ENCODE data around the gene TRMT61B.

The TRMT61B gene

GRCh38 chr2:28895189-28895893, 25.2 kb upstream of the TRMT61B start:
- Histone ChIP-seq H3K4me3 (ENCODE audit: insufficient read length, low read depth) (peak overlapping the region; percentile 99), H3K4me1 (ENCODE audit: insufficient read depth, insufficient read length) (no peaks in the 10 kb centered on the region), H3K36me3 (ENCODE audit: insufficient read depth, insufficient read length, low read length) (peaks cover 27% of the 10 kb centered on the region), H3K9me3 (ENCODE audit: insufficient read depth, low read length) (no peaks in the 10 kb centered on the region), H3K27me3 (ENCODE audit: insufficient read depth, insufficient read length) (no peaks in the 10 kb centered on the region), H3K9ac (ENCODE audit: insufficient read length, low read depth) (peak overlapping the region; percentile 98)
- no peak for DNase-seq (ENCODE audit: low read depth, low spot score)
- no peak for TF ChIP-seq YY1 (IDR thresholded peaks at IDR 0.05; ENCODE audit: insufficient read depth, insufficient read length)
- TF ChIP-seq SUZ12 (IDR thresholded peaks at IDR 0.05; ENCODE audit: extremely low read depth, insufficient read depth, insufficient read length) = no peak
- no peak for TF ChIP-seq ZNF274 (IDR thresholded peaks at IDR 0.05; ENCODE audit: low read depth, low read length)

- H3K4me3 ChIP-seq (ENCODE audit: insufficient read length, low read depth) = peak within 1 kb of the TSS; percentile 99
- peak; percentile 80 for TF ChIP-seq YY1 (IDR thresholded peaks at IDR 0.05; ENCODE audit: insufficient read depth, insufficient read length)
- no peak for TF ChIP-seq SUZ12 (IDR thresholded peaks at IDR 0.05; ENCODE audit: extremely low read depth, insufficient read depth, insufficient read length)
- TF ChIP-seq ZNF274 (IDR thresholded peaks at IDR 0.05; ENCODE audit: low read depth, low read length) = no peak
- H3K4me1 ChIP-seq (ENCODE audit: insufficient read depth, insufficient read length) = no peaks in the 10 kb centered on the region
- no peaks in the 10 kb centered on the region for H3K27me3 ChIP-seq (ENCODE audit: insufficient read depth, insufficient read length)
- no peaks in the 10 kb centered on the region for H3K9me3 ChIP-seq (ENCODE audit: insufficient read depth, low read length)
- H3K9ac ChIP-seq (ENCODE audit: insufficient read length, low read depth) = peak within 1 kb of the TSS; percentile 98
- H3K36me3 ChIP-seq (ENCODE audit: insufficient read depth, insufficient read length, low read length) = peaks cover 26% of the 10 kb centered on the region
- peak; percentile 97 for DNase-seq (ENCODE audit: low read depth, low spot score)
Measured at GRCh38 chr2:28894470-28895188, 24.5 kb upstream of the TRMT61B start, which contains the start of gene WDR43. Gene WDR43, plus strand, starts transcription at chr2:28894667. Its CDS starts 32 bp downstream, at chr2:28894699.

- H3K9ac ChIP-seq (ENCODE audit: insufficient read length, low read depth) = no peak overlapping the region
- peaks cover 26% of the 10 kb centered on the region for H3K36me3 ChIP-seq (ENCODE audit: insufficient read depth, insufficient read length, low read length)
- H3K4me1 ChIP-seq (ENCODE audit: insufficient read depth, insufficient read length) = no peaks in the 10 kb centered on the region
- H3K27me3 ChIP-seq (ENCODE audit: insufficient read depth, insufficient read length) = no peaks in the 10 kb centered on the region
- H3K9me3 ChIP-seq (ENCODE audit: insufficient read depth, low read length) = no peaks in the 10 kb centered on the region
- no peak for DNase-seq (ENCODE audit: low read depth, low spot score)
- TF ChIP-seq YY1 (IDR thresholded peaks at IDR 0.05; ENCODE audit: insufficient read depth, insufficient read length) = no peak
- TF ChIP-seq SUZ12 (IDR thresholded peaks at IDR 0.05; ENCODE audit: extremely low read depth, insufficient read depth, insufficient read length) = no peak
- TF ChIP-seq ZNF274 (IDR thresholded peaks at IDR 0.05; ENCODE audit: low read depth, low read length) = no peak
- no peak overlapping the region for H3K4me3 ChIP-seq (ENCODE audit: insufficient read length, low read depth)
Measured at GRCh38 chr2:28893488-28893887, 23.4 kb upstream of the TRMT61B start.

DNA sequence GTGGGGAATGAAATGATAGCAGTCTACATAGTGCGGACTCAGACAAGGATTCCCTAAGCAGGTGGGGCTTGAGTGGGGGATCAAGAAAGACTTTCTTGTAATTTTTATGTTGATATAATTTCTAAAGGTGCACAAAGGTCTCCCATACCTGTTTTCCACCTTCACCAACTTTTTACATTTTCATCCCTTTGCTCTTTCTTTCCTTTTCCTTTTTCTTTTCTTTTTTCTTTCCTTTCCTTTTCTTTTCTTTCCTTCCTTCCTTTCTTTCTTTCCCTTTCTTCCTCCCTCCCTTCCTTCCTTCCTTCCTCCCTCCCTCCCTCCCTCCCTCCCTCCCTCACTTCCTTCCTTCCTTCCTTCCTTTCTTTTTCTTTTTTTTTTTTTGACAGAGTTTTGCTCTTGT, 10.1 kb upstream of the TRMT61B start:
- H3K36me3 ChIP-seq (ENCODE audit: insufficient read depth, insufficient read length, low read length) = no peaks in the 10 kb centered on the region
- no peaks in the 10 kb centered on the region for H3K9me3 ChIP-seq (ENCODE audit: insufficient read depth, low read length)
- no peak overlapping the region for H3K9ac ChIP-seq (ENCODE audit: insufficient read length, low read depth)
- DNase-seq (ENCODE audit: low read depth, low spot score) = no peak
- TF ChIP-seq YY1 (IDR thresholded peaks at IDR 0.05; ENCODE audit: insufficient read depth, insufficient read length) (no peak), SUZ12 (IDR thresholded peaks at IDR 0.05; ENCODE audit: extremely low read depth, insufficient read depth, insufficient read length) (no peak), ZNF274 (IDR thresholded peaks at IDR 0.05; ENCODE audit: low read depth, low read length) (no peak)
- H3K27me3 ChIP-seq (ENCODE audit: insufficient read depth, insufficient read length) = peaks cover 16% of the 10 kb centered on the region
- no peaks in the 10 kb centered on the region for H3K4me1 ChIP-seq (ENCODE audit: insufficient read depth, insufficient read length)
- no peak overlapping the region for H3K4me3 ChIP-seq (ENCODE audit: insufficient read length, low read depth)

DNA sequence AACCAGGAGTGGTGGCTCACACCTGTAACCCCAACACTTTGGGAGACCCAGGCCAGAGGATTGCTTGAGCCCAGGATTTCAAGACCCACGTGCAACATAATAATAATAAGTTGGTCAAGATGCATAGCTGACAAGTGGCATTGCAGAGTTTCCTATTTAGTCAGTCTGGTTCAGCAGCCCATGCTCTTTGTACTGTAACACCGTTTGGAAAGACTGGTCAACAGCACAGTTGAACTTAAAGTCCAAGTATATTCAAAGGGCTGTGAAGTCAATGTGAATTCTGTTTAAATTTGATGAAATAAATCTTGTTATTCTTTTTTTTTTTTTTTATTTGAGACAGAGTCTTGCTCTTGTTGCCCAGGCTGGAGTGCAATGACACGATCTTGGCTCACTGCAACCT, 1.5 kb upstream of the TRMT61B start:
- no peaks in the 10 kb centered on the region for H3K9me3 ChIP-seq (ENCODE audit: insufficient read depth, low read length)
- H3K27me3 ChIP-seq (ENCODE audit: insufficient read depth, insufficient read length) = peaks cover 29% of the 10 kb centered on the region
- peaks cover 10% of the 10 kb centered on the region for H3K36me3 ChIP-seq (ENCODE audit: insufficient read depth, insufficient read length, low read length)
- no peak overlapping the region for H3K4me3 ChIP-seq (ENCODE audit: insufficient read length, low read depth)
- TF ChIP-seq ZNF274 (IDR thresholded peaks at IDR 0.05; ENCODE audit: low read depth, low read length) (no peak), SUZ12 (IDR thresholded peaks at IDR 0.05; ENCODE audit: extremely low read depth, insufficient read depth, insufficient read length) (no peak), YY1 (IDR thresholded peaks at IDR 0.05; ENCODE audit: insufficient read depth, insufficient read length) (no peak)
- no peak overlapping the region for H3K9ac ChIP-seq (ENCODE audit: insufficient read length, low read depth)
- H3K4me1 ChIP-seq (ENCODE audit: insufficient read depth, insufficient read length) = no peaks in the 10 kb centered on the region
- no peak for DNase-seq (ENCODE audit: low read depth, low spot score)

DNA sequence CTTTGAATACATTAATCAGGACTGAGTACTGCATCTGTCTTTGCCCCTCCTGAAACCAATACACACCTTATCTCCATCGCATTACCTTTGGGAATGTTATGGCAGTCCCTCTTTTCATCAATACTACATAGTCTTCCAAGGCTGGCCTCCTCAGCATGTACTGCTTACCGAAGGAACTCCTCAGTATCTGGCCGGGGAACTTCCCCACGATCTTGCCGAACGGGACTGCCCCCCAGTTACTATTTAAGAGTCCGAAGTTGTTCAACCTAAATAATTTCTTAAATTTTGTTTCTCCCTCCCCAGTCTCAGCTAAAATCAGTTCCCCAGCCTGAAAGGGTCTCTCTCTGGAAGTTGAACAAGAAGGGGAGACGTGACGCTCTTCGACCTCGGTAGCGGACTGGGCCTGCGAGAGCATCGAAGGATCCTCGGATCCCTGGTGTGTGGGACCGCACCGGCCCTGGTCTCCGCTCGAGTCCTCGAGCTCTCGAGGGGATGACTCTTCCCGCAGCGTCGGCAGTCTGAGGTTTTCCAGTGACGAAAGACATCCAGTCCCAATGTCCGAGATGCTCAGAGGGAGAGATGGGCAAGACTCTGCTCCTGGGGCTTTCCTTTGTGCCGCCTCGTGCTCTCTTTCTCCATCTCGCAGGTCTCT, 489 bp downstream of the TRMT61B start:
- no peak for DNase-seq (ENCODE audit: low read depth, low spot score)
- Histone ChIP-seq H3K27me3 (ENCODE audit: insufficient read depth, insufficient read length) (peaks cover 13% of the 10 kb centered on the region), H3K4me1 (ENCODE audit: insufficient read depth, insufficient read length) (no peaks in the 10 kb centered on the region), H3K4me3 (ENCODE audit: insufficient read length, low read depth) (peak overlapping the region; percentile 95), H3K9me3 (ENCODE audit: insufficient read depth, low read length) (no peaks in the 10 kb centered on the region), H3K36me3 (ENCODE audit: insufficient read depth, insufficient read length, low read length) (peaks cover 21% of the 10 kb centered on the region), H3K9ac (ENCODE audit: insufficient read length, low read depth) (peak overlapping the region; percentile 90)
- TF ChIP-seq SUZ12 (IDR thresholded peaks at IDR 0.05; ENCODE audit: extremely low read depth, insufficient read depth, insufficient read length) (no peak), ZNF274 (IDR thresholded peaks at IDR 0.05; ENCODE audit: low read depth, low read length) (no peak), YY1 (IDR thresholded peaks at IDR 0.05; ENCODE audit: insufficient read depth, insufficient read length) (no peak)

DNA sequence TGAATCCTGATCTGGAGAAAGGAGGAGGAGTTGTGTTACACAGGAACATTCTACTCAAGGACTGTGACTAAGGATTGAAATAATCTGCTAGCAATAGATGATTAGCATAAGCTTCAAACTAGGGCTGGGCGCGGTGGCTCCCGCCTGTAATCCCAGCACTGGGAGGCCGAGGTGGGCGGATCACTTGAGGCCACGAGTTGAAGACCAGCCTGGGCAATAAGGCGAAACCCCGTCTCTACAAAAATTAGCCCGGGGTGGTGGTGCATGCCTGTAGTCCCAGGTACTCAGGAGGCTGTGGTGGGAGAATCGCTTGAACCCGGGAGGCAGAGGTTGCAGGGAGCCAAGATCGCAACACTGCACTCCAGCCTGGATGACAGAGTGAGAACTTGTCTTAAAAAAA, 1.5 kb downstream of the TRMT61B start:
- no peak for DNase-seq (ENCODE audit: low read depth, low spot score)
- Histone ChIP-seq H3K36me3 (ENCODE audit: insufficient read depth, insufficient read length, low read length) (peaks cover 26% of the 10 kb centered on the region), H3K9me3 (ENCODE audit: insufficient read depth, low read length) (no peaks in the 10 kb centered on the region), H3K4me1 (ENCODE audit: insufficient read depth, insufficient read length) (no peaks in the 10 kb centered on the region), H3K4me3 (ENCODE audit: insufficient read length, low read depth) (no peak overlapping the region), H3K27me3 (ENCODE audit: insufficient read depth, insufficient read length) (peaks cover 12% of the 10 kb centered on the region), H3K9ac (ENCODE audit: insufficient read length, low read depth) (no peak overlapping the region)
- no peak for TF ChIP-seq YY1 (IDR thresholded peaks at IDR 0.05; ENCODE audit: insufficient read depth, insufficient read length)
- no peak for TF ChIP-seq ZNF274 (IDR thresholded peaks at IDR 0.05; ENCODE audit: low read depth, low read length)
- no peak for TF ChIP-seq SUZ12 (IDR thresholded peaks at IDR 0.05; ENCODE audit: extremely low read depth, insufficient read depth, insufficient read length)

All from NT2/D1 (cell line).